Heart left ventricle (tissue), 13 donors: ENCODE measurements around the gene NUDCD3.
A peak's percentile ranks its signal among the peaks of the same experiment; 100 is the strongest.

Experiments
- POLR2A ChIP-seq, 2 donors: fragments of 450-650 bp; IDR thresholded peaks; one replicate each; pipeline ENCODE4 v1.6.1; 2017; ENCODE audit warnings: antibody characterized with exemption in 2 of 2, mild to moderate bottlenecking in 2 of 2, moderate library complexity in 2 of 2
- TF ChIP-seq, protein P1 (sequence below), 12 donors: fragments of 200-600 bp; sonication (generic) in 4 of 12; IDR thresholded peaks; one replicate each; pipeline versions ENCODE4 v1.5.0 to v1.8.0; 2018 to 2022; ENCODE audit warnings: antibody characterized with exemption in 12 of 12, mild to moderate bottlenecking in 5 of 12
- donor health status: ischemic (EF 13 %, LVEDD 7.1; RV severe dilation, severe dysfunction).
- donor health status: DM: no; HTN: yes; CAD: no.
- donor health status: DM: no; HTN: no; CAD: no.
- donor health status: ischemic (EF 25% LVEDD 6.9; RV normal size, moderate dysfunction).
- donor health status: ischemic (EF 25% LVEDD 5.7; RV mildly dilated, moderate dysfunction).
- donor health status: ischemic (EF 35%, LVEDD 5.7; RV mildly dilated, moderate dysfunction).
- donor health status: nonischemic (EF 11% LVEDD 7.7; RV severe dilation, severe dysfunction).
- donor health status: DM: yes; HTN: yes; CAD: no.
- donor health status: PGD.
- donor health status: ischemic (EF 29% LVEDD 5.4; RV normal size, mild dysfunction).
- donor health status: nonischemic (EF 23%, LVEDD 6.1; RV moderate dilation, normal function).

DNA sequence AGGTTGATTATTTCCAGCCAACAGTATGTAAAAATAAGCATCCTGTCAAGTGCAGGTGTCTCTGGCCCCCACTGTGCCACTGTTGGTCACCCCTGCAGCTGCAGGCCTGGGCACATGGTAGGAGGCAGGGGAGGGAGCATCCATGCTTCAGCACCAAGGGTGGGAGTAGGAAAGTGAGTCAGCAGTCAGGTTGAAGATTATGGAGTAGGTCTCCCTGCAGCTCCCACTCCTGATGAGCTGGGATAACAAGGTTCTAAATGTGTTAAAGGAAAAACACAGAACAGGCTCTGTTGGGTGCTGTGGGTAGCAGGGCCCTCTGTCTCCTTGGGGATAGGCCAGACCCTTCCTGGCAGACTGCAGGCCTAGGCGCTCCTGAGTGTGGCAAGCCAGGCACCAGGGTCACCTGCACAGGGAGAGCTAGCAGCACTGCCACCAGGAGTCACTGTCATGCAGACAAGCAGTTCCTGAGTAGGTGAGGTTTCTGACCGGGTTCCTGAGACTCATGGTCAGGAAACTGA lies 59.3 kb downstream of the NUDCD3 start:
- TF ChIP-seq, protein P1, sequence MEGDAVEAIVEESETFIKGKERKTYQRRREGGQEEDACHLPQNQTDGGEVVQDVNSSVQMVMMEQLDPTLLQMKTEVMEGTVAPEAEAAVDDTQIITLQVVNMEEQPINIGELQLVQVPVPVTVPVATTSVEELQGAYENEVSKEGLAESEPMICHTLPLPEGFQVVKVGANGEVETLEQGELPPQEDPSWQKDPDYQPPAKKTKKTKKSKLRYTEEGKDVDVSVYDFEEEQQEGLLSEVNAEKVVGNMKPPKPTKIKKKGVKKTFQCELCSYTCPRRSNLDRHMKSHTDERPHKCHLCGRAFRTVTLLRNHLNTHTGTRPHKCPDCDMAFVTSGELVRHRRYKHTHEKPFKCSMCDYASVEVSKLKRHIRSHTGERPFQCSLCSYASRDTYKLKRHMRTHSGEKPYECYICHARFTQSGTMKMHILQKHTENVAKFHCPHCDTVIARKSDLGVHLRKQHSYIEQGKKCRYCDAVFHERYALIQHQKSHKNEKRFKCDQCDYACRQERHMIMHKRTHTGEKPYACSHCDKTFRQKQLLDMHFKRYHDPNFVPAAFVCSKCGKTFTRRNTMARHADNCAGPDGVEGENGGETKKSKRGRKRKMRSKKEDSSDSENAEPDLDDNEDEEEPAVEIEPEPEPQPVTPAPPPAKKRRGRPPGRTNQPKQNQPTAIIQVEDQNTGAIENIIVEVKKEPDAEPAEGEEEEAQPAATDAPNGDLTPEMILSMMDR (IDR thresholded peaks at IDR 0.05): peak in 5 of 12 donors; percentile 6 to 31 (median 15)
- TF ChIP-seq POLR2A (IDR thresholded peaks at IDR 0.05): no peak
